GM23248 (cell line): ENCODE results near the gene ZNF750. TPM values are rescaled to one million over a fixed set of nuclear protein-coding genes. Genes with fewer than 3 reads are reported as not detected.

Source experiments
- DNase-seq: peaks from one replicate; pipeline ENCODE4 v3.0.0-alpha.2; 2015
- H2AFZ ChIP-seq: fragments of 200-600 bp; sonication (generic); 2 replicates; pipeline ENCODE4 v1.6.1; 2016; ENCODE audit warnings: antibody characterized with exemption
- H3F3A ChIP-seq: fragments of 200-600 bp; sonication (generic); 2 replicates; pipeline ENCODE4 v1.6.1; 2016; ENCODE audit warnings: mild to moderate bottlenecking, antibody characterized with exemption, mixed run types; ENCODE audit not compliant: insufficient read depth
- H3K27ac ChIP-seq: fragments of 200-600 bp; sonication (generic); 2 replicates; pipeline ENCODE4 v1.5.1; 2016; ENCODE audit warnings: mild to moderate bottlenecking
- H3K27me3 ChIP-seq: fragments of 200-600 bp; sonication (generic); replicated peaks from 2 replicates; pipeline ENCODE4 v1.6.1; 2016; ENCODE audit warnings: mild to moderate bottlenecking; ENCODE audit not compliant: insufficient read depth
- H3K36me3 ChIP-seq: fragments of 200-600 bp; sonication (generic); 2 replicates; pipeline ENCODE4 v1.6.1; 2016; ENCODE audit warnings: low read depth, mild to moderate bottlenecking
- H3K4me1 ChIP-seq: fragments of 200-600 bp; sonication (generic); 2 replicates; pipeline ENCODE4 v1.6.1; 2016; ENCODE audit warnings: mild to moderate bottlenecking; ENCODE audit not compliant: insufficient read depth
- H3K4me2 ChIP-seq: fragments of 200-600 bp; sonication (generic); one replicate; pipeline ENCODE4 v1.6.1; 2016; ENCODE audit warnings: mild to moderate bottlenecking; ENCODE audit not compliant: unreplicated experiment
- H3K4me3 ChIP-seq: fragments of 200-600 bp; sonication (generic); 2 replicates; pipeline ENCODE4 v1.5.1; 2016; ENCODE audit warnings: mild to moderate bottlenecking
- H3K79me2 ChIP-seq: fragments of 200-600 bp; sonication (generic); 2 replicates; pipeline ENCODE4 v1.6.1; 2016; ENCODE audit warnings: mild to moderate bottlenecking; ENCODE audit not compliant: insufficient read depth
- H3K9ac ChIP-seq: fragments of 200-600 bp; sonication (generic); 2 replicates; pipeline ENCODE4 v1.6.1; 2016; ENCODE audit warnings: mild to moderate bottlenecking
- H3K9me2 ChIP-seq: fragments of 200-600 bp; sonication (generic); 2 replicates; pipeline ENCODE4 v1.6.1; 2016; ENCODE audit warnings: mixed run types, mild to moderate bottlenecking, moderate library complexity; ENCODE audit not compliant: insufficient read depth
- H3K9me3 ChIP-seq: fragments of 200-600 bp; sonication (generic); one replicate; pipeline ENCODE4 v1.6.1; 2017; ENCODE audit warnings: low read depth
- H4K20me1 ChIP-seq: fragments of 200-600 bp; sonication (generic); 2 replicates; pipeline ENCODE4 v1.6.0; 2016; ENCODE audit not compliant: insufficient read depth
- EZH2 ChIP-seq: fragments of 200-600 bp; sonication (generic); IDR thresholded peaks from 2 replicates; pipeline ENCODE4 v1.6.1; 2018; ENCODE audit warnings: antibody characterized with exemption, mild to moderate bottlenecking; ENCODE audit not compliant: insufficient read depth, poor library complexity, severe bottlenecking
- EZH2phosphoT487 ChIP-seq: fragments of 200-600 bp; sonication (generic); IDR thresholded peaks from 2 replicates; pipeline ENCODE4 v1.6.1; 2018; ENCODE audit warnings: antibody characterized with exemption, moderate library complexity, mild to moderate bottlenecking, low read depth; ENCODE audit not compliant: insufficient read depth
- WGBS, 2 experiments: methylation state at CpG; one replicate each; pipeline ENCODE4 v1.1.6; 2015 to 2017; ENCODE audit warnings: low lambda C conversion rate in 2 of 2, low coverage in 1 of 2; ENCODE audit errors: missing lambda C conversion rate in 2 of 2; 5-methylcytosine and 5-hydroxymethylcytosine counted together
- in situ Hi-C: fragments of 300-500 bp; cut with MboI; formaldehyde crosslinking; loops from 2 replicates; pipeline ENCODE4 v1.15.0; 2020
- polyA plus RNA-seq: library from polyadenylated mRNA; unstranded; fragments of >200 nt; fragmentation: Nextera tagmentation; extraction: Ambion mirVana; gene quantifications from 2 replicates; pipeline ENCODE4 v1.2.1, GENCODE V29; 2016
- total RNA-seq: library from RNA; depleted of rRNA; stranded (reverse); fragments of >200 nt; shearing (Covaris generic); gene quantifications from 2 replicates; pipeline ENCODE4 v1.2.3, GENCODE V29; 2014

ZNF750 gene
- total and polyA plus RNA-seq, 2 experiments from 2014 or later = 0.11 TPM; not detected in 1

- Histone ChIP-seq H4K20me1 (no peaks in the 10 kb centered on the region), H3K9ac (no peak overlapping the region), H3K9me2 (no peaks in the 10 kb centered on the region), H3K4me2 (no peak overlapping the region), H3K36me3 (no peaks in the 10 kb centered on the region), H3K27ac (no peak overlapping the region), H2AFZ (no peak overlapping the region), H3K9me3 (no peaks in the 10 kb centered on the region), H3K4me1 (peaks cover 9% of the 10 kb centered on the region; the same call in 1 of the 2 replicates), H3K79me2 (no peaks in the 10 kb centered on the region), H3F3A (peaks cover 5% of the 10 kb centered on the region), H3K27me3 (no peaks in the 10 kb centered on the region), H3K4me3 (no peak overlapping the region)
- in situ Hi-C loops = no loop called here
- TF ChIP-seq EZH2phosphoT487 = no peak
- DNase-seq = no peak
- 95 to 98% methylated on average over 39 to 42 of the region's 42 CpGs for WGBS, 2 experiments
Measured at GRCh38 chr17:82782657-82783207, 57.1 kb downstream of the ZNF750 start.

- in situ Hi-C loops = no loop called here
- H3K79me2 ChIP-seq = no peaks in the 10 kb centered on the region
- H3K27ac ChIP-seq = no peak overlapping the region
- no peaks in the 10 kb centered on the region for H3K9me3 ChIP-seq
- H3K36me3 ChIP-seq = no peaks in the 10 kb centered on the region
- H3F3A ChIP-seq = no peaks in the 10 kb centered on the region
- 21 to 23% methylated on average over 7 to 8 of the region's 8 CpGs for WGBS, 2 experiments
- no peaks in the 10 kb centered on the region for H3K9me2 ChIP-seq
- H3K27me3 ChIP-seq = no peaks in the 10 kb centered on the region
- H3K4me1 ChIP-seq = 0 out of 2 replicates have a peak, but pooled peaks cover 4% of the 10 kb centered on the region
- no peak overlapping the region for H3K4me2 ChIP-seq
- H4K20me1 ChIP-seq = no peaks in the 10 kb centered on the region
- no peak overlapping the region for H3K9ac ChIP-seq
- no peak for TF ChIP-seq EZH2
- TF ChIP-seq EZH2phosphoT487 = no peak
- no peak overlapping the region for H3K4me3 ChIP-seq
- H2AFZ ChIP-seq = no peak overlapping the region
- DNase-seq = peak; percentile 87
Measured at GRCh38 chr17:82781894-82782274, 57.9 kb downstream of the ZNF750 start.

- Histone ChIP-seq H4K20me1 (no peaks in the 10 kb centered on the region), H3K36me3 (peaks cover 3% of the 10 kb centered on the region; the same call in 1 of the 2 replicates), H3K9ac (no peak overlapping the region), H3K4me1 (0 out of 2 replicates have a peak, but pooled peaks cover under 1% of the 10 kb centered on the region), H3K4me3 (no peak overlapping the region), H3K4me2 (no peak overlapping the region), H3K9me2 (no peaks in the 10 kb centered on the region), H3K79me2 (no peaks in the 10 kb centered on the region), H3K9me3 (no peaks in the 10 kb centered on the region), H3K27ac (no peak overlapping the region), H3K27me3 (no peaks in the 10 kb centered on the region), H2AFZ (no peak overlapping the region), H3F3A (no peaks in the 10 kb centered on the region)
- DNase-seq = no peak
- in situ Hi-C loops = no loop called here
- 66 to 72% methylated on average over 21 to 27 of the region's 27 CpGs for WGBS, 2 experiments
- no peak for TF ChIP-seq EZH2
- TF ChIP-seq EZH2phosphoT487 = no peak
Measured at GRCh38 chr17:82780971-82781893, 58.6 kb downstream of the ZNF750 start.

GRCh38 chr17:82780195-82780594 is 59.6 kb downstream of the ZNF750 start:
- DNase-seq = no peak
- Histone ChIP-seq H4K20me1 (no peaks in the 10 kb centered on the region), H3K9ac (no peak overlapping the region), H3K4me3 (no peak overlapping the region), H3K9me2 (no peaks in the 10 kb centered on the region), H3K27ac (no peak overlapping the region), H2AFZ (no peak overlapping the region), H3K79me2 (no peaks in the 10 kb centered on the region), H3K4me2 (no peak overlapping the region), H3K4me1 (no peaks in the 10 kb centered on the region), H3K27me3 (no peaks in the 10 kb centered on the region), H3K36me3 (peaks cover 4% of the 10 kb centered on the region; the same call in 1 of the 2 replicates), H3F3A (no peaks in the 10 kb centered on the region), H3K9me3 (no peaks in the 10 kb centered on the region)
- 55% methylated on average over 12 of the region's 12 CpGs for WGBS, 2 experiments
- no peak for TF ChIP-seq EZH2
- TF ChIP-seq EZH2phosphoT487 = no peak
- in situ Hi-C loops = no loop called here
